Measurements from ENCODE around the gene DIAPH3.

The DIAPH3 gene

DNA sequence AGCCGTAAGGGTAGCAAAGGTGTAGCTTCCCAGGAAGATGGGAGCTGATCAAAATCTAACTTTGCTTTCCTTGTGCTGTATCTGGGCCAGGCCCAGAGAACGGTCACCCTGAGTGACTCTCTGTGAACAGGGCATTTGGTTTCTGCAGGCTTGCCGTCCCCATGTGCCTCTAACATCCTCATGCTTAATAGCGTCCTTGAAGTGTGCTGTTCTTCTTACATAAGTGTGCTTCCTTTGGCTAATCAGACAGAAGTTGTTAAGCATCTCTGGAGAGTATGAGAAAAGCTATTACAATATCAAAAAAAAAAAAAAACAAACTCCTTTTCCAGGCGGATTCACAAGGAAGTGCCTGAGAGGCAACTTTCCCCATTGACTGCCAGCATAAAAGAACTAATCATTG lies 503.7 kb downstream of the DIAPH3 start:
- DNase-seq, result no peak
- intact Hi-C loops (cut with DNase I), result no loop called here

DNA sequence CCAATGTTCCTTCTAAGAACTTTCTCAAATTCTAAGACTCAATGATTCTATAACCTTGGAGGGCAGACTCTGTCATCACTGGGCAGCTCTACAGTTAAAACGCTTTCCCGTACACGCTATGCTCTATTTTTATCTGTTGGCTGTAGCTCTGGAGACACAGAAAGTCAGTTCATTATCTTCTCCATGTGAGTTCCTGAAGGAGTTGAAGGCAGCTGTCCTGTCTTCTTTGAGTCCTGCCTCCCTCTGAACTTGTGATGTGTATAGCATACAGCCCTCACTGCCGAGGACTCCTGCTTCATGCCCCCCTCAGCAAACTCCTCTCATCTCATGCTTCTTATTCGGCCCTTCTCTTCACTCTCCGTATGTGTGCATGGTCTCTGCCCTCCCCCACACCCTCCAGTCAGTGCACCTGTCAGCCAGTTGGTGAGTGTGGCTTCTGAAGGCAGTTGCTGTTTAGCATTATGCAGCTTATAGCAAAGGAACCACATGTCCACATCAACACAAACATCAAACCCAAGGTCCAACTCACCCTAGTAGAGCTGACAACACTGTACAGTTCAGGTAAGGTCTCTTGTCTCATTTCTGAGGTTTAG lies 504.9 kb downstream of the DIAPH3 start:
- DNase-seq, result no peak
- intact Hi-C loops (cut with DNase I), result no loop called here

DNA sequence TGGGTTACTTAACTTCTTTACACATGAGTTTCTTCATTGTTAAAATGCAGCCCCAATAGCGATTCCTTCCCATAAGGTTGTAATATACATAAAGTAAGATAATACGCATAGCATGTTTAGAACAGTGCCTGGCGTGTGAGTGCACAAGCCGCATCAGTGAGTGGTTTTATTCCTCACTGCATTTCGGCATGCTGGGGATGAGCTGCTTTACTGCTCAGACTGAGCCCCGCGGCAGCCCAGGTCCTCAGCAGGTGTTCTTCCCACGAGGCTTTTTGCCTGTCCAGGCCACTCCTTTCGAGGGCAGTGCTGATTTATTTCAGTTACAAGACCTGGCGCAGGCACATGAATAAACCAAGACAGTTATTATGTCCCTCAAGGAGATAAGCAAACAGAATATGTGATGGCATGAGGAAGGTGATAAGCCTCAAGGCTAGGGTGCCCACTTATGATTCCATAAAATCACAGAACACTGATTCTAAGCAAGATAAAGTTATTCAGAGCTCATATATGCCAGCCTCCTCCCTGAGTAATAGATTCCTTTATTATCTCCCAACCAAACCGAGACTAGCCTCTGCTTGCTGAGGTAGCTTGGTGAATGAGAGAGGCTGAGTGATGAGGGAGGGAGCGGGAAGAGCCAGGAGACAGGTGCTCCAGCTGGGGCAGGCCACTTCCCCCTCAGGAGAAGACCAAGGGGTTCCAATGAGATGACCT lies 505.5 kb downstream of the DIAPH3 start:
- DNase-seq, result no peak

DNA sequence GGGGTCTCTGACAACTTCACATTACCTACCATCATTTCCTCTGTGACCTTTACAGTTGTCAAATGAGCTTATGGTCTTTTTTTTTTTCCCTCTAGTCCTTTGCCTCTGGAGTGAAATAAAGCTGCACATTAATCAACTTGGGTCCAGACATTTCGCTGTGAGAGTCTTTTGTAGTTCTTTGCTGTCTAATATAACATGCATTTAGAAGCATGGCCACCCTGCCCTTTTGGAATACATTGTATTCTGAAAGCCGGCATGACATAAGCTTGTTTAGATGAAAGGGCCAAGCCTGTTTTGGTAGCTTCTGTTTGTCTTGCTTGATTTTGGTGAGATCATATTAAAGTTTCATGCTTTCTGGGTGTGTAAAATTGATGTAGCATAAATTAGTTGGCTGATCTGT lies 509.8 kb downstream of the DIAPH3 start:
- intact Hi-C loops (cut with DNase I), result no loop called here
- DNase-seq, result no peak

More for the DNA sequence above, 505.5 kb downstream of the DIAPH3 start:
- intact Hi-C loops (cut with DNase I), result no loop called here

DNA sequence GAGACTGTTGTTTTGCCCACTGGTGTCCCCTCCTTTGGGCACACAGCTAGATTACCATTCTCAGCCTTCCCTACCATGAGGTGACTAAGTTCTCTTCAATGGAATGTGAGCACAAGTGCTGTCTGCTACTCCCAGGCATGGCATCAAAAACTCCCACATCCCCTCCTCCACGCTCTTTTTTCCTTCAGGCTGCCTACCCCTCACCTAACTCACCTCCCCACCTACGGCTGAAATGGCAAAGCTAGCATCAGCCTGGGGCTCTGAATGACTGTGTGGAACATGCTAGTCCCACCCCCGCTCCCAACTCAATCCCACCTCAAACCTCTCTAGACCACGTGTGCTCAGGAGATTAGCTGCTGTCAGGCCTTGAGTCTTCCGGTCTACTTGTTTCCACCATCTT lies 512.2 kb downstream of the DIAPH3 start:
- no peak for DNase-seq
- intact Hi-C loops (cut with DNase I), result no loop called here

DNA sequence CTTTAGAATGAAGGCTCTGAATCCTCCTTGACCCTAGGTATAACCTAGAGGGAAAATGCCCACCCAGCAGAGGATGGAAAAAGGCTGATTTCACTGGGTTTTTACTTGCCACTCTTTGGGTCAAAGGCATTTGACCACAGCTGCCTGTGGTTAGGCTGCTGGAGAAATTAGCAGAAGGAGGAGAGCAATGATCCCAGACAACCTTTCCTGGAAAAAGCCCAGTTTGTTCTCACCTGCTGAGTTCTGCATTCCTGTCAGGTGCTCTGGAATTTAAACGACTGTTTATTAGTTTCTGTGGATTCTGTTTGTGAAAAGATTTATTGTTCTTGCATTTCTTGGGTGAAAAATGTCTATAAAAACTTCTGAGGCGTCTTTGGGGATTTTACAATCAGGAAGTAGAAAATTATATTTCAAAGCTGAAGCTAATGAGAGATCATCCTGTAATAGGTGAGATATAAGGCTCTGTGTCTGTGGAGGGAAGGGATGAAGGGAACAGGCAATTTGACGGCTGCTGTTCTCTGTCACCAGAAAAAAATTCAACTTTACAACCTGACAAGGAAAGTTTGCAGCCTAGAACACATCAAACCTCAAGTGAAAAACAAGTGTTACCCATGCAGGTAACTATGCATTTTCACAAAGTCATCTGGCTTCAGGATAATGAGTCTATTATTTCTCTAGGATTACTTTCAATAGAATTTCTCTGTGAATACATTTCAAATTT lies 519.7 kb downstream of the DIAPH3 start:
- no peak for DNase-seq
- intact Hi-C loops (cut with DNase I), result no loop called here

DNA sequence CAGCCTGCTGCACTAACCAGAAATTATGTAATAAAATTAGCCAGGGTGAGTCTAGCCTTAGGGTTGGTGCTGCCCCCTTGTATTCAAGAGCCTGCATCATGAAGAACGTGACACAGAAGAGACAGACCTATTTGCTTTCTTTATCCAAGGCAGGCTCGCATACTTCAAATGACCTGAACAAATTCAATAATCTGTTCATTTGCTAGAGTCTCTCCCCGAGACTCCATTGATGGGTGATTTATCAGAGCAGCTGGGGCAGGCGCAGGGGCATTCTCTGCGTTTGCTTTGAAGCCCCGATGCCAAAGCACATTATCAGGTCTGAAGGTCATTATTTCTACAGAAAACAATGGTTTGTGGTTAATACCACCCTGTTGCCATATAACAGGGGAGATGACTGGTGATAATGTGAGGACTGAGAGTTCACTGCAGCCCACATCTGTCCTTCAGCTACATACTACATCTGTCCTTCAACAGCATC lies 520.3 kb downstream of the DIAPH3 start:
- intact Hi-C loops (cut with DNase I), result no loop called here
- DNase-seq, result no peak

DNA sequence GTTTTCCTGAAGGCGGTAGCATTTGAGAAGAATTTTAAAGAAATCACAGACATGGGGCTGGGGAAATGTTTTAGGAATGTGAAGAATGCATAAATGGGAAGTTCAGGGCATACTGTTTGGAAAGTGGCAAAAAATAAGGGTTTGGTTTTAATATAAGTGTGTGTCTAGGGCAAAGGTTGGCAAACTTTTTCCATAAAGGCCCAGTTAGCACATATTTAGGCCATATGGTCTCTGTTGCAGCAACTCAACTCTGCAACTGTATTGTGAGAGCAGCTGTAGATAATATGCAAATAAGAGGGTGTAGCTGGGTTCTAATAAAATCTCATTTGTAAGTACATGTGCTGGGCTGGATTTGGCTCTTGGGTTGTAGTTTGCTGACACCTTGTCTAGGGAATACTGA lies 521.9 kb downstream of the DIAPH3 start:
- no peak for DNase-seq
- intact Hi-C loops (cut with DNase I), result no loop called here

DNA sequence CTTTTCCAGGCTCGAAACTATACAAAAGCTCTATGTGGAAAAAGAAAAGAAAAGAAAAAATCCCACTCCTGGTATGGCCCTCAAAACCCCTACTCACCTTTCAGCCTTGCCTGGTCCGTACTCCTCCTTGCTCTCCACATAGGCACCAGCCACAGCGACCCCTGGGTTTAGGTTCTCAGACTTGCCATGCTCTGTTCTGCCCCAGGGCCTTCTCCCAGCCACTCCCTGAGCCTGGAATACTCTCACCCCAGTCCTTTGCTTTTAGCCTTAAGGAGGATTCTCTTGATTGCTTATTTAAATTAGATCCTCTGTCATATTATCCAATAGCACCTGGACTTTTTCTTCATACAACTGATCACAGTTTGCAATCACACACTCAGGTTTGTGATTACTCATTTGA lies 522.5 kb downstream of the DIAPH3 start:
- intact Hi-C loops (cut with DNase I), result no loop called here

DNA sequence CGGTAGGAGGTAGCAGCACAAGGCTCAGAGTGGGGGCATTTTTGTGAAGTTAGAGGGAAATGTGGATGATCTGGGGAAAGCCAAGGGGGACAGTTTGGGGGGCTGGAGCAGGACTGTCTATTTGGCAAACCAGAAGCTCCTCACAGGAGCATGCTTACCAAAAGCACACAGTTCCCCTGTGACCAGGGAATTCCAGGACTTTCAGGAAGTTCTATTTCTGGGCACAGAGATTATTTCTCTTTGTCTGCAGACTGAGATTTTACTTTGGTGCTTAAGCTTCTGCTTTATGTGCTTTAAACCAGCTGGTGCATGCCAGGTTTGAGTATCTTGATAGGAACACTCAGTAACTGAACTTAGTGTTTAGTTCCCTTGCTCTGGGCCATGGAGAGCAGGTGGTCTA lies 525.3 kb downstream of the DIAPH3 start:
- intact Hi-C loops (cut with DNase I), result no loop called here
- DNase-seq, result no peak

More for the DNA sequence above, 522.5 kb downstream of the DIAPH3 start:
- no peak for DNase-seq

DNA sequence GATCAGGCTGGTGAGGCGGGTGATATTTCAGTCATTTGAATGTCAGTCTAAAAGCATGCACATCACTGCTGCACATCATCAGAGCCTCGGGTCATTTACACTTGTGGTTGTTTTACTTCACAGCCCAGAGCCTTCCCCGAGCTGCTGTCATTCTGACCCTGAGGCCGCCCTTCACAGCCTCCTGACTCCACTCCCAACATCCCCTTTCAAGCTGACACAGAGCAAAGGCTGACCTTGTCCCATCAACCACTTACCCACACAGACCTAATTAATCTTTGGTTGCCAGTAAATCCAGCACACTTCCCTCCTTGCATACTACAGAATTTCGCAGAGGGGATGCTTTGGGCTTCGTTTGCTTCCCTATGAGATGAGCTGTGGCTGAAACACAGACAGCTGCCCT lies 528.1 kb downstream of the DIAPH3 start:
- intact Hi-C loops (cut with DNase I), result no loop called here
- DNase-seq, result no peak

DNA sequence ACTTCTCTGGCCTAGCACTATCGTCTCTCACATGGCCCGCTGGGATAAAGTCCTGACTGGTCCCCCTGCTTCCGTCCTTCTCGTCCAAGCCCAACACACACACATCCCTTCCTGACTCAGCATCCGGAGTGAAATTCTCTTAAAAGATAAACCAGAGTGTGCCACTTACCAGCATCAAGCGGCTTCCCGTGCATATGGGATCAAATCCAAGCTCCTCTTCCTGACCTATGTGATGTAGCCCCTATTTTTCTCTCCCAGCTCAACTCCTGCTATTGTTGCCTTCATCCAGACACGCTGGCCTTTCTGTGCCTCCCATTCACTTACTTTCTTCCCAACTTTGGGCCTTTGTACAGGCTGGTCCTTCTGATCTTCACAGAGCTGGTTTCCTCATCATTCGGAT lies 530.4 kb downstream of the DIAPH3 start:
- intact Hi-C loops (cut with DNase I), result no loop called here
- no peak for DNase-seq

DNA sequence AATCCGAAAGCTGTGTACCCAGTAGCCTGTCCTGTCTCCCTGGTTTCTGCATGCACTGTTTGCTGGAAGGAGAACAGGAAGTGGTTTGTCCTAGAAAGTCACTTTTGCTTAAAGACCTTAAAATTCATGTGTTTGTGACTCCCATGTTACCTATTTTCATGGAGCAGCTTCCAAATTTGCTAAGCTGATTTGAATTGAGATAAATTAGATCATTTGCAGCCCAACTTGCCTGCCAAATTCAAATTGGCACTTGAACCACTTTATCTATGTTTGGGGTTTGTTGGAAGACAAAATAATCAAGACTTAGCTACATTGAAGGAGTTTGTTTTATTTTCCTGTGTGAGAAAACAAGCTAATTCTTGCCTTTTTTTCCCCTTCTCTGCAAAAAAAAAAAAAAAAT lies 532.5 kb downstream of the DIAPH3 start:
- no peak for DNase-seq
- intact Hi-C loops (cut with DNase I), result no loop called here

DNA sequence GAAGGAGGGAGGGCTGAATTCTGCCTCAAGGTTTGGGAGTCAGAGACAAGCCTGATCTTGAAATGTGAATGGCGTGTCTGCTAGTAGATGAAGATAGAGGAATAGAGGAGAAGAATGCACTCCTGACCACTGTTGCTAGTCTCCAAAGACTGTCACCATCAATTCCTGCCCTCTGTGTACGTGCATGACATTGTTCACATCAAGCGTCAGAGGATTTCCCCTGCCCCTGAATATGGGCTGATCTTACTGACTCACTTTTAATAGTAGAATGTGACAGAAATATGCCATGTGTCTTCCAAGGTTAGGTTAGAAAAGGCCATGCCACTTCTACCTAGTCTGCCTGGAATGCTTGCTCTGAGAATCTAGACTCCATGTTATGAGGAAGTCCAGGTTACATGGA lies 538.6 kb downstream of the DIAPH3 start:
- no peak for DNase-seq
- intact Hi-C loops (cut with DNase I), result no loop called here

DNA sequence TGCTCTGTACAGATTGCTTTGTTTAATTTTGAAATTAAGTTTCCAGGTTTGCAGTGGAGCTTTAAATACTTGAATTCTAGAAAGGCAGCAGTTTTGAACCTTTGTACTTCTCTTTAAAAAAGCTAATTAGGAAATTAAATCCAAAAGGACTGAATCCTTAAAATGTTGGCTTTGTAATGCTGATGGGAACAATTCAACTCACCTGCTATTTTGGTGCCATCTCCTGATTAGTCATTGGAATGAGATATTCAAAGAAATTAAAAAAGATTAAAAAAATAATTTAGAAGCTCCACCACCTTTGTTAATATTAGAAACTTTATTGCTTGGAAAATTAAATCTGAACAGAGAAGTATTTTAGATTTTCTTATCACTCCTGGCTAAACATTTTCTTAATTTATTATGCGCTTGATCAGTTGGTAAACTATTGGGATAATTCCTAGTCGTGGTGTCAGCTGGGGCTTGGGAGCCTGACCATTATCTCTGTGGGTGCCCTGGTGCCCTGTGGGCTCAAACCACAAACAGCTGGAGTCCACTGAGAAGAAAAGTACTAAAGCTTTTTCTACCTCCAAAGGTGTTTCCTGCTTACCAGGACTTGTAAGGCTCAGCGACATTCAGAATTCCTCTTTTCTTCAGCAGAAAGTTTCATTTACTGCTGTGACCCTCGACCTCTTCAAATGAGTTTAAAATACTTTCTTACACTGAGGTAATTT lies 540.4 kb downstream of the DIAPH3 start:
- DNase-seq, result no peak
- intact Hi-C loops (cut with DNase I), result no loop called here

DNA sequence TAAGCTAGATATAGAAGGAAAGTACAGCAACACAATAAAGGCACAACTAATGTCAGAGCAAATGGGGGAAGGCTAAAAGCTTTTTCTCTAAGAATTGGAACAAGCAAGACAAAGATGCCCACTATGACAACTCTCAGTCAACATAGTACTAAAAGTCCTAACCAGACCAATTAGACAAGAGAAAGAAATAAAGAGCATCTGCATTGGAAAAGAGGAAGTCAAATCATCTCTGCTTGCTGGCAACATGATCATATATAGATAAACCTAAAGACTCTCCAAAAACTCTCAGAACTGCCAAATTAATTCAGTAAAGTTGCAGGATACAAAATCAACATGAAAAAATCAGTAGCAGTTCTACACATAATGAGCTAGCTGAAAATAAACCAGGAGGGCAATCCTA lies 542.0 kb downstream of the DIAPH3 start:
- intact Hi-C loops (cut with DNase I), result no loop called here
- DNase-seq, result no peak

Measured in posterior cingulate gyrus (tissue), 11 donors.